Ovary (tissue), 3 donors: ENCODE results near the gene HMGB2.

Experiments
- CTCF ChIP-seq, 3 donors: fragments of 450-650 bp in 2 of 3; fragments of 200-600 bp in 1 of 3; IDR thresholded peaks; one replicate each; pipeline versions ENCODE4 v1.5.1 to v1.8.0; 2016 to 2022; ENCODE audit warnings: antibody characterized with exemption in 3 of 3, mild to moderate bottlenecking in 1 of 3
- EP300 ChIP-seq: sonication (generic); formaldehyde crosslinking; IDR thresholded peaks from one replicate; pipeline ENCODE4 v1.6.1; 2017; ENCODE audit warnings: antibody characterized with exemption
- donor health status: DM: no; HTN: no; CAD: no.

GRCh38 chr4:173291899-173292298 lies 42.3 kb downstream of the HMGB2 start:
- TF ChIP-seq CTCF (IDR thresholded peaks at IDR 0.05) (no peak), EP300 (no peak)
